ENCODE data around the gene PURA.

- TF ChIP-seq CTCF (IDR thresholded peaks at IDR 0.05) (no peak), POLR2A (IDR thresholded peaks at IDR 0.05) (no peak)
Measured at GRCh38 chr5:140131967-140132409, 18.1 kb downstream of the PURA start.

All from body of pancreas (tissue), 4 donors.